ENCODE measurements around the gene GEN1. TPM values are rescaled to one million over a fixed set of nuclear protein-coding genes. Genes with fewer than 3 reads are reported as not detected.

The GEN1 gene
- polyA plus RNA-seq, 3 donors, result 0.34 to 1.0 (median 0.89) TPM

Other genes with a start within 250 kb of the GEN1 start
- gene RAD51AP2, start 235.7 kb upstream of the GEN1 start, polyA plus RNA-seq, result not detected
- gene VSNL1, start 213.4 kb upstream of the GEN1 start, polyA plus RNA-seq, result 1 to 10 TPM in 1 of 3 donors, under 1 TPM in 2; 0.20 to 1.9 (median 0.30) TPM
- 1 to 10 TPM; 2.5 to 4.9 (median 4.4) TPM for gene SMC6, start 328 bp upstream of the GEN1 start, polyA plus RNA-seq
- not detected for gene MSGN1, start 62.3 kb downstream of the GEN1 start, polyA plus RNA-seq
- 1 to 10 TPM; 1.5 to 7.3 (median 1.9) TPM for gene KCNS3, start 124.5 kb downstream of the GEN1 start, polyA plus RNA-seq